ENCODE measurements around the gene CLPTM1L.
"Not testable (repeated sequence)": the region's sequence is repeated elsewhere in the genome, so short reads cannot be mapped to it uniquely, and the experiment has no call there.

CLPTM1L gene

DNA sequence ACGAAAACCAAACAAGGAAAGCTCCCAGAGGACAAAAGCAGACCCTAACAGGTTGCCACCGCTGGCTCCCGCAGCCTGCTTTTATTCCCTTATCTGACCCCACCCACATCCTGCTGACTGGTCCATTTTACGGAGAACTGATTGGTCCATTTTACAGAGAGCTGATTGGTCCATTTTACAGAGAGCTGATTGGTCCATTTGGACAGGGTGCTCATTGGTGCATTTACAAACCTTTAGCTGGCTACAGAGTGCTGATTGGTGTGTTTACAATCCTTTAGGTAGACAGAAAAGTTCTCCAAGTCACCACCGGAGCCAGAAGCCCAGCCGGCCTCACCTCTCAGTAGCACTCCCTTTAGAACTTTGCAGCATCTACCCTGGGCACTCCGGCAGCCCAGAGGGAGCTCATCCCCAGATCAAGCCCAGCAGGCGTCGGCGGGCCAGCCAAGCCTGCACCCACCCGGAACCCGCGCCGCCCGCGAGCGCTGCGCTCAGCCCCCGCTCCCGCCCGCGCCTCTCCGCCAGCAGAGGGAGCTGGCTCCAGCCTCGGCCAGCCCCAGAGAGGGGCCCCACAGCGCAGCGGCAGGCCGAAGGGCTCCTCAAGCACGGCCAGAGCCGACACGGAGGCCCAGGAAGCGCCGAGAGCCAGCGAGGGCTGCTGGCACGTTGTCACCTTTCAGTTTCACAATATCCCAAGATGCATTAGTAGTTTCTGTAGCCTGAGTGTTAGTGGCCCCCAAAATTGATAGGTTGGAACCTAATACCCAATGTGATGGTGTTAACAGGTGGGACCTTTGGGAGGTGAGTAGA is 35.3 kb upstream of the CLPTM1L start:
- DNase-seq, result no peak

DNA sequence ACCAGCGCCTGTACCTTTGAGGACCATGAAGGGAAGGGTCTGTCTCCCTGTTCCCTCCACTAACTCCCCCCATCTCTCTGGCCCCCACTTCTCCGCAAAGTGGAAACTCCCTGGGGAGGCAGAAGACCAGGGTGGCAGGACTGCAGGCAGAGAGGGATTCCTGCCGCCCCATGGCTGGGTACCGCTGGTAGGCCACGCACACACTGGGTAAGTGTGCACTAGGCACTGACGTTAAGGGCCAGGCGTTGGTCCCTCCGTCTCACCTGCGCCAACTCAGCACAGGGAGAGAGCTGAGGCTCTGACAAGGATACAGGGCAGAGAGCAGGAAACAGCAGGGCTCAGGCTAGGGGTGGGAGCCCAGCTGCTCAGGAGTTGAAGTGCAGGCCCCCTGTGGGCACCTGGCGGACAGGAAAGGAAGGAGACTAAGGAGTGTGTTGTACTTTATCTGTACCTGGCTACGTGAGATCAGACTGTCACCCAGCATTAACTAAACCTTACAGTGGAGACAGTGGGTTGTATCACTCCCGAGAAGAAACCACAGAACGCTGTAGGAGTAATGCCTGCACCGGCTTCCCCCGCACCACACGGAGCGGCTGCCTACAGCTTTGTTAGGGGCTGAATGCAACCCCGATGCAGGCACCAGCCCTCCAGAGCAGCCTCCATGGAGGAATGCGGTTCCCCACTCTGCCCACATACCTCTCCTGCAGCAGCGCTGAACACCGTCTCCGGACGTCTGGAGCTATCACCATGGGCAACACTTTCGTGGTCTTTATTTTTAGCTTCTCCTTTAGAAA is 34.2 kb upstream of the CLPTM1L start:
- DNase-seq, result no peak

DNA sequence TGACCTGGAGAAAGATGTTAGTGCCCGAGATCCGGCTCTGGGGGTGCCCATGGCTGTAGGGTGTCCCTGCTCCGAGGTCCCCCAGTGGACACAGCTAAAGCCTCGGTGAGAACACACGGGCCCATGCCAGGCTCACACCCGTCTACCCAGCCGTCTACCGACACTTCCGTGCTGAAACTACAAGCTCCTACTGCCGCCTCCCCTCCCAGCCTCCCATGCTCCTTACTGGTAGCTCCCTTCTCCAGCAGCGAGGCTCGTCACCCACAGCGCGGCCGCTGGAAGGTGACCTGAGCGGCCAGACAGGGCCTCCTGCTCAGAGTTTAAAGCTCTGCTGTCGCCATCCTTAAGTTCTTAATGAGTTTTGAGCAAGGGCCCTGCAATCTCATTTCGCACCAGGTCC is 33.2 kb upstream of the CLPTM1L start:
- no peak for DNase-seq

DNA sequence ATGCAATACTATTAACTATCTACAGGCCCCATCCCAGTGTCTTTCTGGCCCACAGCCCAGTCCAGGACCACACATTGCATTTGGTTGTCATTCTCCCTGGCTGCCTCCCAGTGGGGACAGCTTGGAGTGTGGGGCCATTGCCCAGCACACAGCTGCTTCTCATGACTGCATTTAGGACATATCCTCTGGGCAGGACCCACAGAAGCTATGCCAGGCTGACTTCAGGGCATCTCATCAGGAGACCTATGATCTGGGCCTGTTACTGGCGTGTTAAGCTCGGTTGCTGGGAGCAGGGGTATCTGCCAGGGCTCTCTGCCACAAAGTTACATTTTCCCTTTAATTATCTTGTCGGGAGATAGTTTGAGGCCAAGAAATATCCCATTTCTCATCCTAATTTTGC is 32.1 kb upstream of the CLPTM1L start:
- DNase-seq, result no peak

DNA sequence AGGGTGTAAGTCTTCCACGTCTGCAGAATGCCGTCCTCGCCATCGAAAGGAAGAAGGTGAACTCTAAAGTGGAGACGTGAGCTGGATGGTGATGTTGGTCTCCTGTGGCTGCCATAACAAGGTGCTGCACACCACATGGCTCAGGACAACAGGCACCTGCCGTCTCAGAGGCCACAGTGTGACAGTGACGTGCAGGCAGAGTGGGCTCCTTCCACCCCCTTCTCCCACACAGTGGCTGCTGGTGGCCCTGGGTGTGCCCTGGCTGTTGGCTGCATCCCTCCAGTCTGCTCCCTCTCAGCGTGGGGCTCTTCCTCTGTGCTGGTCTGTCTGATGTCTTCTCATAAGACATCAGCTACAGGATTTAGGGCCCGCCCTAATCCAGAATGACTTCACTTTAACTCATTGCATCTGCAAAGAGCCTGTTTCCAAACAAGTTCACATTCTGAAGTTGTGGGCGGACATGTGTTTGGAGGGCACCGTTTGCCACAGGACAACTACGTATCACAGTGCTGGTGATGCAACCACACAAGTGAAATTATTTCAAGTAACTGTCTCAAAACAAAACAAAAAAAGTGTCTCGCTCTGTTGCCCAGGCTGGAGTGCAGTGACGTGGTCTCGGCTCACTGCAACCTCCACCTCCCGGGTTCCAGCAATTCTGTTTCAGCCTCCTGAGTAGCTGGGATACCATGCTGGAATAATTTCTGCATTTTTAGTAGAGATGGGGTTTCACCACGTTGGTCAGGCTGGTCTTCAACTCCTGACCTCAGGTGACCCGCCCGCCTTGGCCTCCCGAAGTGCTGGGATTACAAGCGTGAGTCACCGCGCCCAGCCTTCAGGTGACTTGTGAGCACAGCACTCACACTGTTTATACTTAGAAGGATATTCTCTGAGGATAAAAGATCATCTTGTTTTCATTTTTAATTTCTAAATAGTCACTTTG is 31.2 kb upstream of the CLPTM1L start:
- DNase-seq, result no peak

DNA sequence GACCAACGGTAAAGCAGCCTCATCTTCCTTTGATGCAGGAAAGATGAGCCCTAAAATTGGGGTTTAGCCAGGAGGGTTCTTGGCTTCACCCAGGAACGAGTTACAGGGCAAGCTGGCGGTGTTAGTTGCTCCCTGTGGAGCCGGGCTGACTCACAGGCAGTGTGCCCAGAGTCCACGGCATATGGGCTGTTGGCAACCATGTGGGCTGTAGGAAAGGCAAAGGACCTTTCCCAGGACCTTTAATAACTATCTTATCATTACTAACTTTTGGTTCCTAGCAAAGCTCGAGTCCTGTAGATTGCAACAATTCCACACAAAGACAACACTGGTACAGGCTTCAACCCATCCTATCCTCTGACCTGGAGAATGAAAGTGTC is 29.8 kb upstream of the CLPTM1L start:
- no peak for DNase-seq

DNA sequence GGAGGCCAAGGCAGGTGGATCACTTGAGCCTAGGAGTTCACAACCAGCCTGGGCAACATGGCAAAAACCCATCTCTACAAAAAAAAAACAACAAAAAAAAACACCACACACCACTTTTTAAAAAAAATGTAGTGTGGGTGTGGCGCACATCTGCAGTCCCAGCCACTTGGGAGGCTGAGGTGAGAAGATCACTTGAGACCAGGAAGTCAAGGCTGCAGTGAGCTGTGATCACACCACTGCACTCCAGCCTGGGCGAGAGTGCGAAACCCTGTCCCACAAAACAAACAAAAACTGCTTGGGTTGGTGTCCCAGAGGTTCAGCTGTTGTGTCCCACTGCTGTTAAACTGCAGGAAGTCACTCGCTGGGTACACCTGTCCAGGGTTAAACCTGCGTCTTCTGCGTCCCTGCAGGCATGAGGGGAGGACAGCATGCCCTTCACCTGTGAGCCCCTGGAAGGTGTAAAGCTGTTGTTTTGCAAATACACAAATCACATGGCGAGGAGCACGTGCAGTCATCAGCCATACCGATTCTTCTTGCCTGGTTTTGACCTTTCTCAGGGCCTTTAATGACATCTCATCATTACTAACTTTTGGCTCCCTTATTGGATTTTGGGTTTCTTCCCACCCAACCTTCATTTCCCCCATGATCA is 29.3 kb upstream of the CLPTM1L start:
- no peak for DNase-seq

DNA sequence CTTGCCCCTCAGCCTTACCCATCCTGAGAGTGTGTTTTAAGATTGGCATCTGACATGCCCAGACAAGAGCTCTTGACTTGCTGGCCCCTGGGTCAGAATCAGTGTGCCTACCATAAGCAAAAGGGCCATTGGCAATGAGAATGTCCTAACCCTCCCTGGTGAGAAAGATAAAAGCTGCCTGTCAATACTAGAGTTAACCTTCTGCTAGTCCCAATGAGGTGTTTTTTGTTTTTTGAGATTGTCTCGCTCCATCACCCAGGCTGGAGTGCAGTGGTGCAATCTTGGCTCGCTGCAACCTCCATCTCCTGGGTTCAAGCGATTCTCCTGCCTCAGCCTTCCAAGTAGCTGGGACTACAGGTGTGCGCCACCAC is 27.1 kb upstream of the CLPTM1L start:
- DNase-seq, result not testable (repeated sequence)

DNA sequence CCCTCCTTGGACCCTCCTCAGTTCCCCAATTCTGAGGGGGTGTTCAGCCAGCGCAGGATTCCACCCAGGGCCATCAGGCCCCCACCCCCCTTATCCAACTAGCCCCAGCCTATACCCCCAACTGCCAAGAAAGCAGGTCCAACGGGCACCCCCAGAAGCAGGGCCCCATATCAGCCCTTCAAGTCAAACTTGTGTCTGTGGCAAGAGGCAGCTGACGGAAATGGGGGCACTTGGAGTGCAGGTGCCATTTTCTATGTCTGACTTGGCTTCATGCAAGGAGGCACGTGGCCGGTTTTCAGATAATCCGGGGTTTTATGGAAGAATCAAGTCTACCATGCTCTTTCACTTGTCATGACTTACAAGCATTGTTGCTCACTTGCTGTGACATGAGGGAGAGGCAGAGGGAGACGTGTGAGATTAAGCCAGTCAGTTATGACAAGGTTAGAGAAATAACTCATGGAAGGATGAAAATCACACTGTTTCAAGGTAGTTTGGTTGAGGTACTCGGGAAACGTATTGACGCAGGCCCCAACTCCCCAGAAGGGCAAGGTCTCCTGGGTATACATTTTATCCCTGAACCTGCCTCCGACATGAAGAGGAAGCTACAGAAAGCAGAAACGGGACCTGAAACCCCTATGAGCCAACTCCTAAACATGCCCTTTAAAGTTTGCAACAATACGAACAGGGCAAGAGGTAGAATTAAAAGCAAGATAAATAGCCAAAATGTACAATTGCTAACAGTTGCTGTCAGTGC is 26.5 kb upstream of the CLPTM1L start:
- no peak for DNase-seq

DNA sequence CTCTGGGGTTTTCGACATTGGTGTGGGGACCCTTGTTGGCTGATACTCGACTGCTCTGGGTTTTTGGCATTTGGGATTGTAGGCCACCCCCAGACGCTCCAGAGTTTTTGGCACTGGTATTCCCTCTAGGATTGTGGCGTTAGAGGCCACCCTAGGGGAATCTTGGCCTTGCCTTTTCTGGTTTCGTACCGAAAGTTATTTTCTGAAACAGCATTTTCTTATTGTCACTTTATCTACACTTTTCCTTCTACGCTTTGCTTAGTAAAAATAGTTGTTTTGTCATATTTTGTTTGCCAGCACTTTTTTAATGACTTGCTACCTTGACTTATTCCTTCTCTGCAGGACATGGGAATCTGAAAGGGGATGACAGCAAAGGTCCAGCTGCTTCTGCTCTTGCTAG is 25.1 kb upstream of the CLPTM1L start:
- no peak for DNase-seq

DNA sequence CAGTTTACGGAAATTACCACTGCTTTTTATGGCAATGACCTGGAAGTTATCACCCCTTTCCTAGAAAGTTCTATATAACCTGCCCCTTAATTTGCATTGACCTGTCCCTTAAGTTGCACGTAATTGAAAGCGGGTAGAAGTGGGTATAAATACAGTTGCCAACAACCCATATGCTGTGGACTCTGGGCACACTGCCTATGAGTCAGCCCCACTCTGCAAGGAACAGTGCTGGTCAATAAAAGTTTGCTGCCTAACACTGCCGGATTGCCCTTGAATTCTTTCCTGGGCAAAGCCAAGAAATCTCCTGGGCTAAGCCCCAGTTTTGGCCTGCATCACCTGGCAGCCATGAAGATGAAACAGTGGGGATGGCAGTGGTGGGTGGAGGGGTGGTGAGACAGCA is 23.9 kb upstream of the CLPTM1L start:
- no peak for DNase-seq

DNA sequence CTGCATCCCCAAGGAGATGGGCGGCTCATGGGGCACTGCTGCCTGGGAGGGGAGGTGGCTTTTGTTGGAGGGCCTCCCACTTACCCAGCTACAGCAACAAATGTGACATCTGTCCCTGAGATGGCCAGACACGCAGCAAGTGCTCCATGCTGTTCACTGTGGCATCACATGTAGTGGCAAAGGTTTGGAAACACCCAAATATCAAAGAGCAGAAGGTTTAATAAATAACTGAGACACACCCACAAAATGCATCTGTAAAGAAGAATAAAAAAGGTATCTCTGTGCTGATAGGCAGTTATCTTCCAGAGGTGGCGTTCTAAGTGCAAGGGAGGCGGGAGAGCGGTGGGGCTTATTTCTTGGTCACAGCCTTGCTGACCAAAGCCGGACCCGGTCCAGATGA is 23.3 kb upstream of the CLPTM1L start:
- DNase-seq, result no peak

DNA sequence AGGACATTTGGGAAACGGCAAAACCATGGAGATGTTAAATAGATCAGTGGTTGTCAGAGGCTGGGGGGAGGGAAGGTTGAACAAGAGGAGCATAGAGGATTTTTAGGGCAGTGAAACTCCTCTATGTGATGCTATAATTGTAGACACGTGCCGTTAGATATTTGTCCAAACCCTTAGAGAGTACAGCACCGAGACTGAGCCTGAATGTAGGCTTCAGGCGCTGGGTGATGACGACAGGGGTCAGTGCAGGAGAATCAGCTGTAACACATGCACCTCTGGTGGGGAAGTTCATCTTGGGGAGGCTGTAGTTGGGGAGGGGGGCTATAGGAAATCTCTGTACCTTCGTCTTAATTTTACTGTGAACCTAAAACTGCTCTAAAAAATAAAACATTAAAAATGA is 22.2 kb upstream of the CLPTM1L start:
- DNase-seq, result no peak

DNA sequence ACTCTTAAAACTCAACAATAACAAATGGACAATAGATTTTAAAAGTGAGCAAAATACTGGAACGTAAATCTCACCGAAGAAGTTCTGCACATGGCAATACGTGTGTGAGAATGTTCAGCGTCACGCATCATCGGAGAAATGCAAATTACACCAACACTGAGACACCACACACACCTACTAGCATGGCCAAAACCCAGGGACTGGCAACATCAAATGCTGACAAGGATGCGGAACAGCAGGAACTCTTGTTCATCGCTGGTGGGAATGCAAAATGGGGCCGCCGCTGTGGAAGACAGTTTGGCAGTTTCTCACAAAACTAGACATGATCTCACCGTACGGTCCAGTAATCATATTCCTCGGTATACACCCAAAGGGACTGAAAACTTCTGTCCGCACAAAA is 21.6 kb upstream of the CLPTM1L start:
- DNase-seq, result no peak

DNA sequence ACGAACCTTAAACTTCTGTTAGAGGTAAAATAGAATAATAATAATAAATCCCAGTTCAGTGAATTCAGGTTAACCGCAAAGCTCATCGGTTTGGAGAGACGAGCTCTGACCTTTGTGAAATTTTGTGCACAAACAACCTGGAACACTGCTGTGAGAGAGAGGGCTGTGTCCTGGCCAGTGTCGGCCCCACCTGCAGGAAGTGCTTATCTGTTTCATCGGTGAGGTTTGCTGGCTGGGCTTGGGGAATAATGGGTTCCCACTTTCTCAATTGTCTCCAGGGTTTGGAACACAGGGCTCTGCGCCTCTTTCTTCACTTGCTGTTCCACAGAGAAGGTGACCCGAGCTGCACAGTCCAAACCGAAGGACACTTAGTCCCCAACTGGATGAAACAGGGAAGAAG is 19.3 kb upstream of the CLPTM1L start:
- no peak for DNase-seq

DNA sequence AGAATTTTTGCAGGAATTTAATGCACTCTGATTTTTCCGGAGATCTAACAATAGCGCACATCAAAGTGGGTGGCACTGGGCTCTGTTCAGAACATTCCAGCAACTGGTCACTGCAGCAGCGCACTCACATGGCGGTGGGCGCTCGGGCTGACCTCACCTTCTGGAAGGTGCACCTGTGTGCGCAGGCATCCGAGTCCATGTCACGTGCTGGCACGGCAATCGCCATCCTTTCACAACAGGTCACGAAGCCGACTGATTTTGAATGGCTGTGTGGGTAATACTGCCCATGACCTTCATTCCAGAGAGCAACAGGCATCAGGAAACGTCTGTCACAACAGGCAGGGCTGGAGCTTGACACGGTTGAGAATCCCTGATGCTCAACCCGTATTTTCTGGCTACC is 18.7 kb upstream of the CLPTM1L start:
- DNase-seq, result no peak

DNA sequence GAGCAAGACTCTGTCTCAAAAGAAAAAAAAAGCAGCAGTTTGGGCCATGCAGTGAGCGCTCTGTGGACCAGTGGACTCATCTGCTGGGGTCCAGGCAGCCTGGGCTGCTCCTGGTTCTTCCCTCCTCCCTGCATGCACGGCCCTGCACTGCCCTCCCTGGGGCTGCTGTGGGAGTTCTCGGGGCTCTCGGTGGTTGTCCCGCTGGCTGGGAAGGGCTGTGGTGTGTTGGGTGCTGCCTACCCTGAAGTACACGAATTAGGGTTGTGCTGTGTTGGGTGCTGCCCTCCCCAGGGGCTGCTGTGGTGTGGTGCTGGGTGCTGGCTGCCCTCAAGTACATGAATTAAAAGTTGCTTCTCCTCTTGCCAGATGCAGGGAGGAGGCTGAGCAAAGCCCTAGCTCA is 18.3 kb upstream of the CLPTM1L start:
- DNase-seq, result no peak

DNA sequence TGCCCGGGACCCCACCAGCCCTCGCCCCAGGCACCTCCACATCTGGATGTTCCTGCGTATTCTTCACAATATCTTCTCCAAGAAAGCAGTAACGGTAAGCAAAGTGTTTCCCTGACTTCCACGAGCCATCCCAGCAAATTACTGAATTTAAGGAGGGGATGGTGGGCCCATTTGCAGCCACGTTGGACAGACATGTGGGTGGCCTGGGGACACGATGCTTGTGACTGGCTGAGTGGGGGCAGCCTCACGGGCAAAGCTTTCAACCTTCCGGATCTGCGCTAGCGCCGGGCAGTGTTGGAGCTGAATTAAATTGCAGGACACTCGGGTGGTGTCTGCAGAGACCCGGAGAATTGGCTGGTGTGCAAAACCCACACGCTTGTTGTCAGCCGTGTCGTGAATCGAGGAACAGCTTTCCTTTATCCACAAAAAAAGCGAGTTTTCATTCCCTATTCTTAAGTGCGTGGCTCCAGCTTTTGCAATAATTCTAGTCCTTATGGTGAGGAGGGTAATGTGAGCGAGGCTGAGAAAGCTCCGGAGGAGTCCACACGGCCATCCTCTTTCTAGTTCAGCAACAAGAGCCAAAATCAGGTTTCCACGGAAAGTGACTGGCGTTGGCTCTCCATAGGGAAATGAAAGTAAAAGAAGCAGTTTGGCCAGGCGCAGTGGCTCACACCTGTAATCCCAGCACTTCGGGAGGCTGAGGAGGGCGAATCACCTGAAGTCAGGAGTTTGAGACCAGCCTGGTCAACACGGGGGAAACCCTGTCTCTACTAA is 17.5 kb upstream of the CLPTM1L start:
- DNase-seq, result no peak

DNA sequence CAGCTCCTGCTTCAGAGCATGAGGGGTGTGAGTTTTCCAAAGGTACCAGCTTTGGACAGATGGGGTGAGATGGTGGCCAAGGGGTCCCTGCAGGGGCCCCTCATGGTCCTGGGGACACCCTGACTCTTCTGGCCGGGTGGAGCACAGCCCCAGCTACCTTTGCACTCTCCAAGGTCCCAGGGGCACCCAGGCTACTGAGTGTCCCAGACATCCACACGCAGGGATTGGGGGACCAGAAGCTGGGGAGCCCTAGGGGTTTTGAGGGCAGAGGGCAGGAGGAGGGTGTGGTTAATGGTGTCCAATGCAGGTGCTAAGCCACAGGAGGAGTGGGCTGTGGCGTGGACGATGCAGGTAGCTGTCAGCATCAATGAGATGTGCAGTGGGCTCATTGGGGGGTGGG is 16.0 kb upstream of the CLPTM1L start:
- no peak for DNase-seq

DNA sequence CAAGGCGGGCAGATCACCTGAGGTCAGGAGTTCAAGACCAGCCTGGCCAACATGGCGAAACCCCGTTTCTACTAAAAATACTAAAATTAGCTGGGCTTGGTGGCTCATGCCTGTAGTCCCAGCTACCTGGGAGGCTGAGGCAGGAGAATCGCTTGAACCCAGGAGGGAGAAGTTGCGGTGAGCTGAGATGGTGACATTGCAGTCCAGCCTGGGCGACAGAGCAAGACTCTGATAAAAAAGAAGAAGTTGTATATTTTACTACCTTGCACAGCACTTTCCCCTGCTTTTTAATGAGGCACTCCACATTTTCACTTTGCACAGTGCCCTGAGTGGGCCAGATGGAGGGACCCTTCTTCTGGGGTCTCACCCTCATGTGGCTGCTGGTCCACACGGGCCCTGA is 15.5 kb upstream of the CLPTM1L start:
- DNase-seq, result not testable (repeated sequence)

DNA sequence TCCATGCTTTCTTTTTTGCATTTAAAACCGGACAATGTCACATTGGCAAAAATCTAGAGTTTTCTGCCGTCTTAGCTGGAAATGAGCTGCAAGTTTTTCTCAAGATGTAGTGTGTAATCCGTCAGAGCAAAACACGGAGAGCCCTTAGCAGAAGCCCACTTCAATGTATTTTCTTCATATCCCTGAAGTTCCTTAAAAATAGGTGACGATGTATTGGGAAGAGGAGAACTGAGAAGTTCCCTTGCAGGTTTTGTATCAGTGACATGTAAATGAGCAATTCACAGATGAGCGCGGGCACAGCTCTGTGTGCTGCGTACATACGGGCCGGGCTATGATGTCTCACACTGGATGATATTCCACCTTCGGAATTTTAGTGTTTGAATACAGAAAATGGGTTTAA is 14.8 kb upstream of the CLPTM1L start:
- DNase-seq, result no peak
